H1 (cell line): ENCODE data around the gene INPP4A. TPM values are rescaled to one million over a fixed set of nuclear protein-coding genes. Genes with fewer than 3 reads are reported as not detected.

Experiments used
- ASH2L ChIP-seq: fragments of 200-600, 300-600 bp; sonication (generic); IDR thresholded peaks from one replicate; pipeline ENCODE4 v1.7.1; 2017; ENCODE audit warnings: low read length
- KDM4A ChIP-seq: IDR thresholded peaks from one replicate; pipeline ENCODE4 v1.7.1; 2012; ENCODE audit warnings: low read depth, mild to moderate bottlenecking, moderate library complexity, low read length, inconsistent platforms; ENCODE audit not compliant: severe bottlenecking
- RFX5 ChIP-seq: IDR thresholded peaks from 2 replicates; pipeline ENCODE4 v1.6.1; 2011; ENCODE audit warnings: low read depth, low read length, improper control_type of control experiment, borderline replicate concordance
- SIX5 ChIP-seq: IDR thresholded peaks from 2 replicates; pipeline ENCODE4 v1.6.1; 2011; ENCODE audit warnings: mild to moderate bottlenecking, low read depth, low read length
- SUZ12 ChIP-seq: fragments of 200-600 bp; sonication (generic); IDR thresholded peaks from 2 replicates; pipeline ENCODE4 v1.6.1; 2012; ENCODE audit warnings: mild to moderate bottlenecking, inconsistent platforms, low read length, moderate library complexity, mixed read lengths
- TAF7 ChIP-seq: optimal IDR thresholded peaks from 2 replicates; pipeline ENCODE3; 2011; ENCODE audit warnings: low read depth, mild to moderate bottlenecking, inconsistent platforms, low read length, moderate library complexity, borderline replicate concordance
- YY1 ChIP-seq: IDR thresholded peaks from 2 replicates; pipeline ENCODE4 v1.6.1; 2011; ENCODE audit warnings: low read depth, mild to moderate bottlenecking, low read length
- polyA plus RNA-seq, 7 experiments: library from polyadenylated mRNA; depleted of rRNA in 3 of 7; stranded (reverse) in 5 of 7; unstranded in 2 of 7; fragments of >200 nt in 5 of 7; fragments of 200-250 nt in 2 of 7; gene quantifications; 1 replicate in 5 of 7; 2 replicates in 1 of 7; 4 replicates in 1 of 7; pipeline versions ENCODE4 v1.2.1 to v1.2.3, GENCODE V29; 2011 to 2013; ENCODE audit warnings: missing spikeins in 2 of 7, mixed read lengths in 2 of 7
- total RNA-seq: library from RNA; stranded (reverse); fragmentation: NEBNext Ultra II Directional; extraction: Animal tissue kit (Norgen Biotek cat#: 25700); gene quantifications from 2 replicates; pipeline ENCODE4 v1.2.1, GENCODE V29; 2021

INPP4A gene
- total and polyA plus RNA-seq, 2 of the 8 experiments (the other 6 are each of a cell fraction or from before 2014, with no cell fraction given), result 25.6 to 34.3 TPM

- TF ChIP-seq YY1 (no peak), RFX5 (no peak), SUZ12 (no peak), ASH2L (no peak), TAF7 (no peak), SIX5 (no peak), KDM4A (no peak)
- TF ChIP-seq, all 59 proteins: peak for 0
Measured at GRCh38 chr2:98561902-98562695, 117.4 kb downstream of the INPP4A start (continued).
